ENCODE data around the gene SYF2. TPM values are rescaled to one million over a fixed set of nuclear protein-coding genes. Genes with fewer than 3 reads are reported as not detected.
A peak's percentile ranks its signal among the peaks of the same experiment; 100 is the strongest.
"Not testable (repeated sequence)": the region's sequence is repeated elsewhere in the genome, so short reads cannot be mapped to it uniquely, and the experiment has no call there.

SYF2 gene
- 19.3 and 28.9 TPM in 2 replicates for total RNA-seq

DNA sequence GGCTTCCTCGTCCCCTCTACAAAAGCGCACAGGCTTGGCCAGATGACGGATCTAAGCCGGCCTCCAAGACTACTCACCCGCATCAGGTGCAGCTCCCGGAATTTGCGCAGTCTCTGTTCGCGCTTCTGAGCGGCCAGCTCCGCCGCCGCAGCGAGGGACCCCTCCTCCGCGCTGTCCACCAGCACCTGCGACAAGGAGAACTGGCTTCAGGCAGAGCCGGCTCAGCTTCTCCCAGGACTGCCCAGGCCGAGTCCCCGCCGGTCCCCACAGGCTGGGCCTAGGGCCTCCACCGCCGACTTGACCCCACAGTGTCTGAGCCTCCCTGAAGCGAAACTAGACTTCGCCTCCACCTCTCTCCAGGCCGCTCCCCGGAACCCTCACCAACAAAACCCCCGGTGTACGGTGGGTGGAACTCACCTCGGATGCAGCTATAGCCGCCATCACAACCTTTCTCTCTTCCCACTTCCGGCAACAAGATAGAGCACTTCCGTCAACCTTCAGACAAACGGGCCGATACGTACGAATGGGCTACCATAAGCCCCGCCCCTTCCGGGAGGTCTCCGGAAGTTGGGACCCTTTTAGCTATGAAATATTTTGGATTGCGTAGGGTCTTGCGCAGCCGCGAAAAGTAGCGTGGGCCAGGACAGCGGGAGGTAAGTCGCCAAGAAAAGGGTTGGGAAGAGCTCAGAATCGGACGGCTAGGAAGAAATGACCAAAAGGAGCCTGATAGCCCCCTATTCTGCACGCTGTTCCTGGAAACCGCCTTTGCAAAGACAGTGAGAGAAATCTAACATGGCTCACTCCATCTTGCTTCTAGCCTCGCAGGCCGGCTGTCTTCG lies at the start of gene SYF2:
TSS of gene SYF2 (minus strand) at position 476 of the 839 bp plus-strand sequence. CDS start at position 441, 35 bp downstream.
- DNase-seq (ENCODE audit: low read depth) = peak; percentile 93
- peak within 1 kb of the TSS; percentile 98 for H3K4me3 ChIP-seq (ENCODE audit: low read depth, low read length)
- TF ChIP-seq, protein P1, sequence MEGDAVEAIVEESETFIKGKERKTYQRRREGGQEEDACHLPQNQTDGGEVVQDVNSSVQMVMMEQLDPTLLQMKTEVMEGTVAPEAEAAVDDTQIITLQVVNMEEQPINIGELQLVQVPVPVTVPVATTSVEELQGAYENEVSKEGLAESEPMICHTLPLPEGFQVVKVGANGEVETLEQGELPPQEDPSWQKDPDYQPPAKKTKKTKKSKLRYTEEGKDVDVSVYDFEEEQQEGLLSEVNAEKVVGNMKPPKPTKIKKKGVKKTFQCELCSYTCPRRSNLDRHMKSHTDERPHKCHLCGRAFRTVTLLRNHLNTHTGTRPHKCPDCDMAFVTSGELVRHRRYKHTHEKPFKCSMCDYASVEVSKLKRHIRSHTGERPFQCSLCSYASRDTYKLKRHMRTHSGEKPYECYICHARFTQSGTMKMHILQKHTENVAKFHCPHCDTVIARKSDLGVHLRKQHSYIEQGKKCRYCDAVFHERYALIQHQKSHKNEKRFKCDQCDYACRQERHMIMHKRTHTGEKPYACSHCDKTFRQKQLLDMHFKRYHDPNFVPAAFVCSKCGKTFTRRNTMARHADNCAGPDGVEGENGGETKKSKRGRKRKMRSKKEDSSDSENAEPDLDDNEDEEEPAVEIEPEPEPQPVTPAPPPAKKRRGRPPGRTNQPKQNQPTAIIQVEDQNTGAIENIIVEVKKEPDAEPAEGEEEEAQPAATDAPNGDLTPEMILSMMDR (IDR thresholded peaks at IDR 0.05; ENCODE audit: insufficient read depth, low read depth, low read length) = no peak

DNA sequence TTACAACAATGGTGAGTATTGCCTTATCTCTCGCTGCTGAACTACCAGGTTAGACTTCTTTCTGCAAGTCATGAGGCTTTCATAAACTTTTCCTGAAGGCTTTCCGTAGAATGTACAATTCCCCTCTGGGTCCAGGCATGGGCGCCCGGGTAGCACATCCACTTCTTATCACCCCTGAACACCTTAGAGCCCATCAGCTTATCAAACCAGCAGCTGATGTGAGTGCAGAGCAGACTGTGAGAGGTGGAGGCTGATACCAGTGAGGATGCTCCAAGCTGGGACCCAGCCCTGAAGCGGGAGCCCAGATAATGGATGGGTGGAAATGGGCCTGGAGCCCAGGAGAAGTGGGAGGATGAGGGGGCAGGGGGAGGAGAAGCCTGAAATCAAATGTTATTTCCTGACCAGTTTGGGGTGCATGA lies 47.4 kb upstream of the SYF2 start:
- not testable (repeated sequence) for DNase-seq (ENCODE audit: low read depth); H3K4me3 ChIP-seq (ENCODE audit: low read depth, low read length)

DNA sequence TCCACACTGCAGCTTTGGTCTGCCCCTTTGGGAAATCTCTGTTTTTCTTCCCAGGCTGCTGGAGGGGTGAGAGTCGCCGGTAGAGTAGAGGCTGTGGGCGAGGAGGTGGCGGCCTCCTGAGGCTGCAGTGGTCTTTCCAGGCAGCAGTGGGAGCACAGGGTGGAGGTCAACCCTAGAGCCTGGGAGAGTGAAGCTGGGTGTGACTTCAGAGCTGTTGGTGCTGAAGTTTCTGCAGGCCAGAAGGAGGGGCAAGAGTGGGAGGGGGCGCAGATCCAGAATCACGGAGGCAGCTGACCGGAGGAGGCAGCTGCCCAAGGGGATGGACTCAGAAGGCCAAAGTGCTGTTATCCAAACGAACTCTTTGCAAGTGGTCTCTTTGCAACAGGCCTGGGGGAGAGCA lies 46.5 kb upstream of the SYF2 start:
- DNase-seq (ENCODE audit: low read depth); H3K4me3 ChIP-seq (ENCODE audit: low read depth, low read length): not testable (repeated sequence)

DNA sequence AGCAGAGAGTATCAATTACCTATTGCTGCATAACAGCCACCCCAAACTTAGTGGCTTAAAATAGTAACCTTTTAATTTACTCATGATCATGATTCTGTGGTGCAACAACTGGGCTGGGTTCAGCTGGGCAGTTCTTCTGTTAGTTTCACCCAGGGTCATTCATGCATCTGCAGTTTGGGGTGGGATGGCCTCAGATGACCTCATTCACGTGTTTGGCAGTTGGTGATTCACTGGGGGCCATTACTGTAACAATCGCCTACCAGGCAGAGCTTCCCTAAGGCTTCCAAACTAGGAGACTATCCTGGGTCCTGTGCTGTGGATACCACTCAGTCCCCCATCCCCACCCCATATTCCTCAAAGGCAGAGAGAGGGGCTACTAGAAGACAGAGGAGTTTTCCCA lies 46.1 kb upstream of the SYF2 start:
- not testable (repeated sequence) for DNase-seq (ENCODE audit: low read depth); H3K4me3 ChIP-seq (ENCODE audit: low read depth, low read length)

DNA sequence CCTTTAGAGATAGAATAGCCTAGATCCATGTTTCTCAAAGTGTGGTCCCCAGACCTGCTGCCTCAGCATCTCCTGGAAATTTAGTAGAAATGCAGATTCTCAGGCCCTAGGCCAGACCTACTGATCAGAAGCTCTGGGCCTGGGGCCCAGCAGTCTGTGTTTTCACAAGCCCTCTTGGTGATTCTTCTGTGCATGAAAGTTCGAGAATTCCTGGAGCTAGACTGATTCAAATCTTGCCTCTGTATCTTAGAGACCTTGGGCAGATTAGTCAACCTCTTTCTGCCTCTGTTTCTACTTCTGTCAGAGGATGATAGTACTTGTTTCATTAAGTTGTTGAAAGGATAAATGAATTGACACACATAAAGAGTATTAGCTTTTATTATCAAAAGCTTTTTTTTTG lies 45.0 kb upstream of the SYF2 start:
- not testable (repeated sequence) for H3K4me3 ChIP-seq (ENCODE audit: low read depth, low read length); DNase-seq (ENCODE audit: low read depth)

DNA sequence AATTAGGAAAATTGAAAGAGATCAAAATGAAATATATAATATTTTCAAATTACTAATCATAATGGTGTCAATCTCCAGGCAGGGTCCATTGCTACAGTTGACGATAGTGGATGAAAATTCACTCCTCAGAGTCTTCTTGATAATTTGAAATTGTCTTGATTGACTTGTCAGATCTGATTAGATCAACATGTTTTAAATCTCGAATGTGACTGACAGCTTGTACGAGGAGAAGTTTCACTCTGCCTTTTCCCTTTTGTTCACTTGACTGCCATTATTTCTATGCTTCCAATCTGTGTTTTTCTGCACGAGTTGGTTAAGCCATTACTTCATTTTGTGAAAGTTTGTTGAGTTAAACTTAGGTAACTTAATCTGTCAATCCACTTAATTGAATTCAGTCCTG lies 43.3 kb upstream of the SYF2 start:
- H3K4me3 ChIP-seq (ENCODE audit: low read depth, low read length) = not testable (repeated sequence)

DNA sequence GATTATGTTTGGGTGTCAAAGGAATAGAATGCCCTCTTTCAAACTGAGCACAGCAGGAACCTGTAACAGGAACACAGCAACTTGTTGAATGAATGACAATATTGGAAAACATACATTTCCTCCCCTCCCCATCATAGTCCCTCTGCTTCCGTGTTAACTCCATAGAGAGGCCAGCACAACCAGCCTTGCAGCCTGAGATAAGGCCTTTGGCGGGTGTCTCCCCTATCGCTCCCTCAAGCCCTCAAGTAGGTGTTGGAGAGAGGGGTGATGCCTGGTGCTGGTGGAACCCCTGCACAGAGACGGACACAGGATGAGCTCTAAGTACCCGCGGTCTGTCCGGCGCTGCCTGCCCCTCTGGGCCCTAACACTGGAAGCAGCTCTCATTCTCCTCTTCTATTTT lies 39.9 kb upstream of the SYF2 start, which contains the start of gene RHD:
TSS of gene RHD (plus strand) at position 272 of the 400 bp plus-strand sequence. CDS start at position 311, 39 bp downstream.
- not testable (repeated sequence) for DNase-seq (ENCODE audit: low read depth); H3K4me3 ChIP-seq (ENCODE audit: low read depth, low read length)

More for the DNA sequence above, 43.3 kb upstream of the SYF2 start:
- not testable (repeated sequence) for DNase-seq (ENCODE audit: low read depth)

DNA sequence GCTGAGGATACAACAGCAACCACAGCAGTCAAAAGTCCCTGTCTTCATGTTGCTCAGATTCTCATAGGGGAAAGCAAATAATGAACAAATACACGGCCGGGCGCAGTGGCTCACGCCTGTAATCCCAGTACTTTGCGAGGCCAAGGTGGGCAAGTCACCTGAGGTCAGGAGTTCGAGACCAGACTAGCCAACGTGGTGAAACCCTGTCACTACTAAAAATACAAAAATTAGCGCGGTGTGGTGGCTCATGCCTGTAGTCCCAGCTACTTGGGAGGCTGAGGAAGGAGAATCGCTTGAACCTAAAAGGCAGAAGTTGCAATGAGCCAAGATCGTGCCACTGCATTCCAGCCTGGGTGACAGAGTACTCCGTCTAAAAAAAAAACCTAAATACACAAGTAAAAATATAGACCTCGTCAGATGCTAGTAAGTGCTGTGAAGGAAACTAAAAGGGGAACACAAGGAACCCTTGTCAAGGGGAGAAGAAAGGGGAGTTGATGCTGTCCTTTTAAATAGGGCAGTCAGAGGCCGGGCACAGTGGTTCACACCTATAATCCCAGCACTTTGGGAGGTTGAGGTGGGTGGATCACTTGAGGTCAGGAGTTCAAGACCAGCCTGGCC lies 36.0 kb upstream of the SYF2 start:
- H3K4me3 ChIP-seq (ENCODE audit: low read depth, low read length) = peak overlapping the region; percentile 62
- not testable (repeated sequence) for DNase-seq (ENCODE audit: low read depth)

DNA sequence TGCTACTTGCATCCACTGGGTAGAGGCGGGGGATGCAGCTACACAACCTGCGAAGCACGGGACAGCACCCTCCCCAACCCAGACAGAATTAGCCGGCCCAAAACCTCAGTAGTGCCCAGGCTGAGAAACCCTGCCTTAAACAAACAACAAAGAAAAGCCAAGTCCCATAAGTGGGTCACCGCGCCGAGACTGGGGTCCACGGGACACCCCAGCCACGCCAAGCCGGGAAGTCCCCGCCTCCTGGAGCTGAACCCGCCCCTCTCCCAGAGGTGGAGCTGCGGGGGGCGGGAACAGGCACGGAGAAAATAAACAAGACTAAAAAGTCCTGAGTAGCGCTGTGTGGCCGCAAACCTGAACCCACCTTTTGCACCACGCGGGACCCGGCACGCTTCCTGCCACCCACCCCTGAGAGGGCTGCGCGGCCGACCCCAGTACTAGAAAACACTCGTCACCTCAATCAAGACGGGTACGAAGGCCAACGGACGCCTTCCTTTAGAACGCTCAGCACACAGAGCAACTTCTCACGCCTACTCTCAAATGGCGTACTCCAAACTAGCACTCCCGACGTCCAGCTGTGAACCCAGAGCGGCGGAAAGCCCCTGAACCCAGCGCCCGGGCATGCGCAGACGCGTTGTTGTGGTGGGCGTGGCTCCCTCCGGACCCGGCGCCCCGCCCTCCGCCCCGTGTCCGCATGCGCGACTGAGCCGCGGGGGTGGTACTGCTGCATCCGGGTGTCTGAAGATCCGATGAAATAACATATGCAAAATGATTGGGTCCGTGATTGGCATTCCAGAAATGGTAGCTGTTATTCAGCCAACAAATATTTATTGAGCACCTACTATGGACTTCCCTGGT lies 35.2 kb upstream of the SYF2 start:
- peak; percentile 62 for DNase-seq (ENCODE audit: low read depth)
- peak overlapping the region; percentile 62 for H3K4me3 ChIP-seq (ENCODE audit: low read depth, low read length)

DNA sequence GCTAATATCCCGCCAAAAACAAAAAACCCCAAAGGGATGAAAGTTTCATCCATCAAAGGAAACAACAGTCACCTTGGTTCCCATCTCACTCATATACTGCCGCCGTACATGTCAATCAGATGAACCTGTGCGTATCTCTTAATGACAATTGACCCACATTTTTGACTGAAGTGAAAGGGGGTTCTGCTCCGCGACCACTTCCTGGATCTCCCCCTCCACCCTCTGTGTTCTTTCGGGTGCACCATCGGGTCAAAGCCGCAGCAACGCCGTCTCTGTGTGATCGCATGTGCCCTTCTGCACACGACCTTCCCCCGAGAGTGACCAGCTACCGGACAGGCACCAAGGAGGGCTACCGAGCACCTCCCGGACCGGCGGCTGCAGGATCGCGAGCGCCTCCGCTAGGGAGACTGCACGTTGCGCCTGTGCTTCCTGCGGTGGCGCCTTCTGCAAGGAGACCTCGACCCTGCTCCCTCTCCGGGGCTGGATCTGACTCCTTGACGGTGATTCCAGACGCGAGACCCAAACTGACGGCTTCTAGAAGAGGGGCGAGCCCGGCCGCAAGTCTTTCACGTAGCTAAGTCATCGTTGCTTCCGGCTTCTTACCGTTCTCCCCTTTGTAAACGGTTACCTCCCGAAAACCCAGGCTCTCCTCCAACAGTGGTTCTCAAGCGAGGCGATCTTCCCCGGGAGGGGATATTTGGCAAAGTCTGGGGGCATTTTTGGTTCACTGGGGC lies 34.4 kb upstream of the SYF2 start:
- DNase-seq (ENCODE audit: low read depth) = not testable (repeated sequence)
- H3K4me3 ChIP-seq (ENCODE audit: low read depth, low read length) = peak overlapping the region; percentile 60

DNA sequence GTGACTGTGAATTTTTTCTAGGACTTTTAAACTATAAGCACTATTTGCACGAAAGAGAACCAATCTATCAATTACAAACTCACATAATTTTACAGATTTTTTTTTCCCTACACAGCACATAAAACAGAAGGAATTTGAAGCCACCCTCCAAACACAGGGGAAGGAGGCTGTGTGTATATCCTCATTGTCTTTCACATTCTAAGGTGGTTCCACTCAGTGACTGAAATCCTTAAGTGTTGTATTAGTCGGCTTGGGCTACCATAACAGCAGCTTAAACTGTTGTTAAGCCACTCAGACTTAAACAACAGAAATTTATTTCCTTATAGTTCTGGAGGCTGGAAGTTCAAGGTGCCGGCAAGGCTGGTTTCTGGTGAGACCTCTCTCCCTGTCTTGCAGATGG lies 28.0 kb upstream of the SYF2 start:
- H3K4me3 ChIP-seq (ENCODE audit: low read depth, low read length); DNase-seq (ENCODE audit: low read depth): not testable (repeated sequence)

DNA sequence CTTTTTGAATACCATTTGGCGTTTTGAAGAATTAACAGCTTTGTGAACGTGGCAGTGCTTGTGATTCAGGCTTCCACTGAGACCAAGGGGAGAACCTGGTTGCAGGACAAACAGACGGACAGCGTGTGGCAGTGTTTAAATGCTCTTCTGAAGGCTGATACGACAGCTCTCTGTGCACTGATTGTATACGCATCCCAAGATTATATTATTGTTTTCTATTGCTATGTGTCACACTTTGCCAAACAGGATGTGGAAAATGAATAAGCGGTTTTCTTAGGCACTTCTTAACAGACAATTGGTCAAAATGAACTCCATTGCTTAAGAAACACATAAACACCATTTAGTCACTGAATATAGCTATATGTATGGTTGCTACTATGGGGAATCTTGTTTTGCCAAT lies 27.5 kb upstream of the SYF2 start:
- DNase-seq (ENCODE audit: low read depth) = peak; percentile 53
- H3K4me3 ChIP-seq (ENCODE audit: low read depth, low read length) = not testable (repeated sequence)
- TF ChIP-seq, protein P1 (IDR thresholded peaks at IDR 0.05; ENCODE audit: insufficient read depth, low read depth, low read length) = peak; percentile 15

Measured in fibroblast of villous mesenchyme (primary cell).